Measurements from ENCODE around the gene ARHGAP6. TPM values are rescaled to one million over a fixed set of nuclear protein-coding genes. Genes with fewer than 3 reads are reported as not detected.

The ARHGAP6 gene
- total and polyA plus RNA-seq, 9 of the 15 experiments (the other 6 are each of a cell fraction or from before 2014, with no cell fraction given) = 12.5 to 63.6 (median 41.8) TPM

DNA sequence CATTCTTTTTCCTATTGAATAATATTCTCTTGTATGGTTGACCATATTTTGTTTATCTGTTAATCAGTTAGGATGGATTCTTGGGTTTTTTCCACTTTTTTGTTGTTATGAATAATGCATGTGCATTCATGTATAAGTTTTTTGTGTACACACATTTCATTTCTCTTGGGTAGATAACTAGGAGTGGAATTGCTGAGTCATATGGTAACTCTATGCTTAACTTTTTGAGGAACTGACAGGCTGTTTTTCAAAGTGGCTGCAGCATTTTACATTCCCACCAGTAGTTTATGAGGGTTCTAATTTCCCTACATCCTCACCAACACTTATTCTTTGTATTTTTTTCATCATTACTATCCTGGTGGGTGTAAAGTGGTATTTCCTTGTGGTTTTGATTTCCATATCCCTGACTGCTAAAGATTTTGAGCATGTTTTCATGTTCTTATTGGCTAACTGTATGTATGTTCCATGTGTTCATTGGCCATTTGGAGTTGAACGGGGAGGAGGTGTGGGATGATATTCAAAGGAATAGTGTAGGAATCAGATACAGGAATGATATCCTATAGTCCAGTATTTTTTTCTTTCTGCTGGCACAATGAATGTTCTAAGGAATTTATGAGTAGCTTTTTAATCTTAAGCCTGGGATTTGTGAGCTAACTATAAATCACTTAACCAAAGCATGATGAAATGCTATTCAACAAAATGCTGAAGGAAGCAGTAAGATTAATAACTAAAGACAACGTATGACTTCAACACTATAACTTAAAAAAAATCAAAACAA is 258.2 kb downstream of the ARHGAP6 start (continued):
- TF ChIP-seq NFE2L1 (tag; IDR thresholded peaks at IDR 0.05; ENCODE audit: borderline replicate concordance, low read depth) = peak; percentile 97
- TF ChIP-seq, protein P1, sequence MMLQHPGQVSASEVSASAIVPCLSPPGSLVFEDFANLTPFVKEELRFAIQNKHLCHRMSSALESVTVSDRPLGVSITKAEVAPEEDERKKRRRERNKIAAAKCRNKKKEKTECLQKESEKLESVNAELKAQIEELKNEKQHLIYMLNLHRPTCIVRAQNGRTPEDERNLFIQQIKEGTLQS (IDR thresholded peaks at IDR 0.05) = peak; percentile 44; the same call in 1 of the 2 replicates
- TF ChIP-seq, protein P1 (CRISPR knock-in tag; conservative IDR thresholded peaks at IDR 0.05) = no peak
- peak; percentile 93 for TF ChIP-seq HMBOX1 (IDR thresholded peaks at IDR 0.05)
- TF ChIP-seq HDAC1 (IDR thresholded peaks at IDR 0.05) = peak in 1 of 2 experiments; percentile 27; a peak in 1 of 4 replicates
- no peak for TF ChIP-seq ERF (CRISPR knock-in tag; IDR thresholded peaks at IDR 0.05)
- no peak for TF ChIP-seq TARDBP (IDR thresholded peaks at IDR 0.05)
- no peak for TF ChIP-seq MTA2 (IDR thresholded peaks at IDR 0.05; ENCODE audit: low read depth)
- TF ChIP-seq ZC3H4 (CRISPR knock-in tag; IDR thresholded peaks at IDR 0.05; ENCODE audit: borderline replicate concordance) = no peak
- TF ChIP-seq PHTF2 (CRISPR knock-in tag; IDR thresholded peaks at IDR 0.05) = no peak
- TF ChIP-seq TRIM24 (IDR thresholded peaks at IDR 0.05) = peak; percentile 32 to 41; a peak in 1 of 4 replicates
- no peak for TF ChIP-seq ZNF232 (CRISPR knock-in tag; IDR thresholded peaks at IDR 0.05)
- TF ChIP-seq, protein P2, sequence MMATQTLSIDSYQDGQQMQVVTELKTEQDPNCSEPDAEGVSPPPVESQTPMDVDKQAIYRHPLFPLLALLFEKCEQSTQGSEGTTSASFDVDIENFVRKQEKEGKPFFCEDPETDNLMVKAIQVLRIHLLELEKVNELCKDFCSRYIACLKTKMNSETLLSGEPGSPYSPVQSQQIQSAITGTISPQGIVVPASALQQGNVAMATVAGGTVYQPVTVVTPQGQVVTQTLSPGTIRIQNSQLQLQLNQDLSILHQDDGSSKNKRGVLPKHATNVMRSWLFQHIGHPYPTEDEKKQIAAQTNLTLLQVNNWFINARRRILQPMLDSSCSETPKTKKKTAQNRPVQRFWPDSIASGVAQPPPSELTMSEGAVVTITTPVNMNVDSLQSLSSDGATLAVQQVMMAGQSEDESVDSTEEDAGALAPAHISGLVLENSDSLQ (IDR thresholded peaks at IDR 0.05) = peak; percentile 75
- TF ChIP-seq FOXA3 (CRISPR knock-in tag; conservative IDR thresholded peaks at IDR 0.05 in 1 of 2, IDR thresholded peaks at IDR 0.05 in 1 of 2) = 0 out of 4 replicates have a peak, but pooled peaks of 1 of the 2 experiments have one; percentile 6
- TF ChIP-seq MAFK (IDR thresholded peaks at IDR 0.05; ENCODE audit: low read length) = peak; percentile 95
- no peak for TF ChIP-seq FOXA1 (IDR thresholded peaks at IDR 0.05; ENCODE audit: borderline replicate concordance)
- TF ChIP-seq MCM2 (IDR thresholded peaks at IDR 0.05; ENCODE audit: low read depth) = no peak
- TF ChIP-seq ZNF699 (CRISPR knock-in tag; IDR thresholded peaks at IDR 0.05; ENCODE audit: insufficient replicate concordance) = no peak
